ENCODE measurements around the gene UNC5B.

DNA sequence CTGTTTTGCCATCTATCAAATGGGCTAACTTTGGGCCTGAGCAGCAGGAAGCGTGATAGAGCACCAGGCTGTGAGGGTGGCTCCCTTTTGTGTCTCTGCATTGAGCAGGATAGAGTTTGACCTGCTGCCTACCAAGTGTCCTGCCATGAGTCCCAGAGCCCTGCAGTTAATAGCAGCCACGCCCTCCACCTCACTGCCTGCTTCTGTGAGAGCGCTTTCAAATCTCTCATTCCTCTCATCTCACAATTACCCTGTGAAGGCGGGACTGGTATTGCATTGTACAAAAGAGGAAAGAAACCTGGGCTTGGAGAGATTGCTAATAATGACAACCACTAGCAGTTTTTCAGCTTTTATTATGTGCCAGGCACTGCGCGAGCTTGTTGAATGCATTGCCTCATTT is 39.9 kb downstream of the UNC5B start:
- TF ChIP-seq, protein P1, sequence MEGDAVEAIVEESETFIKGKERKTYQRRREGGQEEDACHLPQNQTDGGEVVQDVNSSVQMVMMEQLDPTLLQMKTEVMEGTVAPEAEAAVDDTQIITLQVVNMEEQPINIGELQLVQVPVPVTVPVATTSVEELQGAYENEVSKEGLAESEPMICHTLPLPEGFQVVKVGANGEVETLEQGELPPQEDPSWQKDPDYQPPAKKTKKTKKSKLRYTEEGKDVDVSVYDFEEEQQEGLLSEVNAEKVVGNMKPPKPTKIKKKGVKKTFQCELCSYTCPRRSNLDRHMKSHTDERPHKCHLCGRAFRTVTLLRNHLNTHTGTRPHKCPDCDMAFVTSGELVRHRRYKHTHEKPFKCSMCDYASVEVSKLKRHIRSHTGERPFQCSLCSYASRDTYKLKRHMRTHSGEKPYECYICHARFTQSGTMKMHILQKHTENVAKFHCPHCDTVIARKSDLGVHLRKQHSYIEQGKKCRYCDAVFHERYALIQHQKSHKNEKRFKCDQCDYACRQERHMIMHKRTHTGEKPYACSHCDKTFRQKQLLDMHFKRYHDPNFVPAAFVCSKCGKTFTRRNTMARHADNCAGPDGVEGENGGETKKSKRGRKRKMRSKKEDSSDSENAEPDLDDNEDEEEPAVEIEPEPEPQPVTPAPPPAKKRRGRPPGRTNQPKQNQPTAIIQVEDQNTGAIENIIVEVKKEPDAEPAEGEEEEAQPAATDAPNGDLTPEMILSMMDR (IDR thresholded peaks at IDR 0.05) = no peak
- no peak for TF ChIP-seq POLR2A (IDR thresholded peaks at IDR 0.05)
